ENCODE data around the gene PRKAG1. TPM values are rescaled to one million over a fixed set of nuclear protein-coding genes. Genes with fewer than 3 reads are reported as not detected.

PRKAG1 gene
- polyA plus RNA-seq, 3 donors: 35.9 to 58.9 (median 50.1) TPM

GRCh38 chr12:49034286-49034622 lies 15.7 kb upstream of the PRKAG1 start:
- H3K36me3 ChIP-seq (replicated peaks in 1 of 2; ENCODE audit: control insufficient read depth in 1 of 2, insufficient read depth in 2 of 2, low read length in 2 of 2): peaks cover 88 to 99% of the 10 kb centered on the region in 2 donors
- no peak overlapping the region for H3K27ac ChIP-seq (ENCODE audit: low read depth in 1 of 2, low read length in 2 of 2)
- no peak overlapping the region for H3K9ac ChIP-seq (ENCODE audit: insufficient read depth, low read length, poor library complexity, severe bottlenecking)
- Mint-ChIP-seq H3K9me3 (no peaks in the 10 kb centered on the region), H3K27ac (peak overlapping the region in 1 of 7 donors; percentile 58), H3K36me3 (peaks cover 77 to 100% of the 10 kb centered on the region in 2 donors), H3K27me3 (ENCODE audit: low read depth in 3 of 3) (peaks cover 0 to 1% (median 0%) of the 10 kb centered on the region in 3 donors), H3K4me3 (no peak overlapping the region), H3K4me1 (peaks cover 4% of the 10 kb centered on the region)
- H3K9me3 ChIP-seq (replicated peaks in 1 of 2; ENCODE audit: control insufficient read depth in 1 of 2, insufficient read depth in 1 of 2, low read length in 2 of 2): no peaks in the 10 kb centered on the region
- peaks cover 11% of the 10 kb centered on the region for H3K79me2 ChIP-seq (ENCODE audit: insufficient read depth, low read length)
- H4K20me1 ChIP-seq (ENCODE audit: insufficient read depth, low read length): peaks cover 99% of the 10 kb centered on the region
- H2AFZ ChIP-seq (ENCODE audit: insufficient read depth, low read depth, low read length, poor library complexity, severe bottlenecking): no peak overlapping the region
- DNase-seq: no peak
- H3K27me3 ChIP-seq (ENCODE audit: control insufficient read depth in 2 of 2, insufficient read depth in 2 of 2, low read length in 2 of 2): no peaks in the 10 kb centered on the region
- no peaks in the 10 kb centered on the region for H3K4me1 ChIP-seq (ENCODE audit: control insufficient read depth in 1 of 2, insufficient read depth in 2 of 2, low read length in 2 of 2)
- H3K4me3 ChIP-seq (replicated peaks in 1 of 3; ENCODE audit: low read depth in 2 of 3, low read length in 3 of 3): no peak overlapping the region
- intact Hi-C loops (cut with micrococcal nuclease): no loop called here
- TF ChIP-seq CTCF (IDR thresholded peaks at IDR 0.05): no peak
- 100% methylated on average over 3 of the region's 4 CpGs for WGBS (ENCODE audit: insufficient coverage)
- no peak overlapping the region for H3K4me2 ChIP-seq (replicated peaks; ENCODE audit: extremely low read depth, low read length, poor library complexity, severe bottlenecking)

- no peak overlapping the region for H3K9ac ChIP-seq (ENCODE audit: insufficient read depth, low read length, poor library complexity, severe bottlenecking)
These were observed 15.2 kb upstream of the PRKAG1 start for GRCh38 chr12:49033611-49034285.

More at GRCh38 chr12:49033611-49034285, 15.2 kb upstream of the PRKAG1 start:
- Histone ChIP-seq H3K4me2 (replicated peaks; ENCODE audit: extremely low read depth, low read length, poor library complexity, severe bottlenecking) (no peak overlapping the region), H3K79me2 (ENCODE audit: insufficient read depth, low read length) (peaks cover 11% of the 10 kb centered on the region), H2AFZ (ENCODE audit: insufficient read depth, low read depth, low read length, poor library complexity, severe bottlenecking) (no peak overlapping the region), H3K27ac (ENCODE audit: low read depth in 1 of 2, low read length in 2 of 2) (no peak overlapping the region), H3K36me3 (replicated peaks in 1 of 2; ENCODE audit: control insufficient read depth in 1 of 2, insufficient read depth in 2 of 2, low read length in 2 of 2) (peaks cover 88 to 99% of the 10 kb centered on the region in 2 donors), H3K4me3 (replicated peaks in 1 of 3; ENCODE audit: low read depth in 2 of 3, low read length in 3 of 3) (no peak overlapping the region), H3K27me3 (ENCODE audit: control insufficient read depth in 2 of 2, insufficient read depth in 2 of 2, low read length in 2 of 2) (no peaks in the 10 kb centered on the region), H4K20me1 (ENCODE audit: insufficient read depth, low read length) (peaks cover 99% of the 10 kb centered on the region), H3K9me3 (replicated peaks in 1 of 2; ENCODE audit: control insufficient read depth in 1 of 2, insufficient read depth in 1 of 2, low read length in 2 of 2) (no peaks in the 10 kb centered on the region), H3K4me1 (ENCODE audit: control insufficient read depth in 1 of 2, insufficient read depth in 2 of 2, low read length in 2 of 2) (no peaks in the 10 kb centered on the region)
- WGBS (ENCODE audit: insufficient coverage): 98% methylated on average over 11 of the region's 12 CpGs
- peaks cover 5% of the 10 kb centered on the region for H3K4me1 Mint-ChIP-seq
- H3K9me3 Mint-ChIP-seq: no peaks in the 10 kb centered on the region
- intact Hi-C loops (cut with micrococcal nuclease): no loop called here
- H3K27me3 Mint-ChIP-seq (ENCODE audit: low read depth in 3 of 3): peaks cover 0 to 1% (median 0%) of the 10 kb centered on the region in 3 donors
- no peak for DNase-seq
- no peak overlapping the region for H3K4me3 Mint-ChIP-seq
- H3K36me3 Mint-ChIP-seq: peaks cover 78 to 100% of the 10 kb centered on the region in 2 donors
- TF ChIP-seq CTCF (IDR thresholded peaks at IDR 0.05): no peak
- peak overlapping the region in 1 of 7 donors; percentile 58 for H3K27ac Mint-ChIP-seq
